GM06990 (cell line): ENCODE results near the gene FMN1.

Source experiments
- DNase-seq: peaks from one replicate; pipeline ENCODE4 v3.0.0-alpha.2; 2011; ENCODE audit not compliant: insufficient read length; ENCODE audit errors: extremely low read depth
- H3K27me3 ChIP-seq: replicated peaks from 2 replicates; pipeline ENCODE4 v1.6.0; 2011; ENCODE audit warnings: low read length; ENCODE audit not compliant: control insufficient read depth, insufficient read depth
- H3K36me3 ChIP-seq: 2 replicates; pipeline ENCODE4 v1.5.1; 2011; ENCODE audit warnings: low read length; ENCODE audit not compliant: control insufficient read depth, insufficient read depth
- H3K4me3 ChIP-seq: replicated peaks from 2 replicates; pipeline ENCODE4 v1.5.1; 2011; ENCODE audit warnings: low read depth, mild to moderate bottlenecking, control low read depth, low read length
- TF ChIP-seq, protein P1 (sequence below): IDR thresholded peaks from 2 replicates; pipeline ENCODE4 v1.5.1; 2011; ENCODE audit warnings: low read length, control low read depth, mild to moderate bottlenecking, inconsistent platforms; ENCODE audit not compliant: insufficient read depth, poor library complexity, severe bottlenecking

FMN1 gene

DNA sequence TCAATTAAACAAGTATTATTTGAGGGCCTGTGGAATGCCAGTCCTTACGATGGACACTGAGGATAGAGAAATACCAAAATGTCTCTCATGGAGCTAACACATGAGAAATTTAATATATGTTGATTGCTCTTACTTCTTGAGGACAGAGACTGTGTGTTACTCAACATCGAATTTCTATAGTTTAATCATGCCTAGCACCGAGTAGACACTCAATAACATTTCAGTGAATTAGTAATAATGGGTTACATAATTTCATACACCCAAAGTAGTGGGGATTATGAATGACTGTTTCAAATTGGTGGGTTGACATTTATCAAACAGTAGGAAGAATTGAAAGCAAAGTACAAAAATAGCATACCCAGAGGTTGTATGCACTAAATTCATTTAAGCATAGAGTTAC, 11.2 kb downstream of the FMN1 start:
- TF ChIP-seq, protein P1, sequence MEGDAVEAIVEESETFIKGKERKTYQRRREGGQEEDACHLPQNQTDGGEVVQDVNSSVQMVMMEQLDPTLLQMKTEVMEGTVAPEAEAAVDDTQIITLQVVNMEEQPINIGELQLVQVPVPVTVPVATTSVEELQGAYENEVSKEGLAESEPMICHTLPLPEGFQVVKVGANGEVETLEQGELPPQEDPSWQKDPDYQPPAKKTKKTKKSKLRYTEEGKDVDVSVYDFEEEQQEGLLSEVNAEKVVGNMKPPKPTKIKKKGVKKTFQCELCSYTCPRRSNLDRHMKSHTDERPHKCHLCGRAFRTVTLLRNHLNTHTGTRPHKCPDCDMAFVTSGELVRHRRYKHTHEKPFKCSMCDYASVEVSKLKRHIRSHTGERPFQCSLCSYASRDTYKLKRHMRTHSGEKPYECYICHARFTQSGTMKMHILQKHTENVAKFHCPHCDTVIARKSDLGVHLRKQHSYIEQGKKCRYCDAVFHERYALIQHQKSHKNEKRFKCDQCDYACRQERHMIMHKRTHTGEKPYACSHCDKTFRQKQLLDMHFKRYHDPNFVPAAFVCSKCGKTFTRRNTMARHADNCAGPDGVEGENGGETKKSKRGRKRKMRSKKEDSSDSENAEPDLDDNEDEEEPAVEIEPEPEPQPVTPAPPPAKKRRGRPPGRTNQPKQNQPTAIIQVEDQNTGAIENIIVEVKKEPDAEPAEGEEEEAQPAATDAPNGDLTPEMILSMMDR: no peak

GRCh38 chr15:33182926-33183325, 11.6 kb downstream of the FMN1 start:
- no peaks in the 10 kb centered on the region for H3K36me3 ChIP-seq
- no peaks in the 10 kb centered on the region; the same call in 1 of the 2 replicates for H3K27me3 ChIP-seq
- TF ChIP-seq, protein P1: no peak
- H3K4me3 ChIP-seq: no peak overlapping the region
- no peak for DNase-seq

More for the DNA sequence above, 11.2 kb downstream of the FMN1 start:
- no peak for DNase-seq
- Histone ChIP-seq H3K36me3 (no peaks in the 10 kb centered on the region), H3K27me3 (no peaks in the 10 kb centered on the region), H3K4me3 (no peak overlapping the region)

DNA sequence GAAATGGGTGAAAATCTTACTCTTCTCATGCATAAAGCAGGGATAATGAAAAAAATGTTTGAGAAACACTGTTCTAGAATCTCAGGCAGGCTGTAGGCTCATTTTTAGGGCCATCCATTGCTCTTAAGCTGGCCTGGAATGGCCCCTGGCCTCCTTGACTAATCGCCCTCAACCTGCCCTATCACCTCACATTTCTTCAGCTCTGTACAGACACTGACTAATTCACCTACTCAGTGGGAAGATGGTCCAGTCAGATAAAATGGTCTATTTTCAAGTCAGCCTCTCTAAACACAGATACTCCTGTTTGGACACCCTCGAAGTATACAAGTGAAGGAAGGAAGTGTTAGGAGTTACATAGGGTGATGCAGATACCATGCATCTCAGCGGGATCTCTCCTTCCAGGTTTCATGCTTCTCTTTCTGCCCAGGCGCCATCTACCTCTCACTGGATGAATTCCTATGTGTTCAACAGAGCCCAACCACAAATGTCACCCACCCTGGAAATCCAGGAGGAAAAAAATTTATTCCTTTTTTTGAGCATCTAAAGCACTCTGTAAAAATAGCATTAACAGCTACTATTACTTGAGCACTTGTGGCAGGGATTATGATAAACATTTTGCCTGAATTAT, 12.1 kb downstream of the FMN1 start:
- H3K4me3 ChIP-seq: no peak overlapping the region
- DNase-seq: no peak
- H3K27me3 ChIP-seq: no peaks in the 10 kb centered on the region; the same call in 1 of the 2 replicates
- H3K36me3 ChIP-seq: no peaks in the 10 kb centered on the region
- TF ChIP-seq, protein P1: no peak

- no peak overlapping the region for H3K4me3 ChIP-seq
- TF ChIP-seq, protein P1: no peak
- H3K36me3 ChIP-seq: no peaks in the 10 kb centered on the region
- no peaks in the 10 kb centered on the region; the same call in 1 of the 2 replicates for H3K27me3 ChIP-seq
- no peak for DNase-seq
Observed at GRCh38 chr15:33179874-33180273, 14.6 kb downstream of the FMN1 start.

DNA sequence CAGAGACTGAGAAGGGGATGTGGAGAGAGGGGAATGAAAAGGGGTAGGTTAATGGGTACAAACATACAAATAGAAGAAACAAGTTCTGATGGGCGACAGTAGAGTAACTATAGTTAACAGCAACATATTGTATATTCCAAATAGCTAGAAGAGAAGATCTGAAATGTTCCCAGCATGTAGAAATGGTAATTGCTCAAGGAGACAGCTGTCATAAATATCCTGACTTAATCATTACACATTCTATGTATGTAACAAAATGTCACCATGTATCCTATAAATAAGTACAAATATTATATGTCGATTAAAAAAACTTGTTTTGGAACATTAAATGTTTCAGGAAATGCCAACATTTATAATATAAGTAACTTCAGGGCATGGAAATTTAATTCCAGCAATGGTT, 23.3 kb downstream of the FMN1 start:
- no peak for DNase-seq
- Histone ChIP-seq H3K4me3 (no peak overlapping the region), H3K27me3 (no peaks in the 10 kb centered on the region; the same call in 1 of the 2 replicates), H3K36me3 (no peaks in the 10 kb centered on the region)
- TF ChIP-seq, protein P1: no peak

- no peak overlapping the region for H3K4me3 ChIP-seq
- TF ChIP-seq, protein P1: no peak
Observed at GRCh38 chr15:33169625-33170024, 24.9 kb downstream of the FMN1 start.

More at GRCh38 chr15:33169625-33170024, 24.9 kb downstream of the FMN1 start:
- Histone ChIP-seq H3K36me3 (no peaks in the 10 kb centered on the region), H3K27me3 (no peaks in the 10 kb centered on the region; the same call in 1 of the 2 replicates)
- DNase-seq: no peak
